Measurements from ENCODE around the gene TASP1.
"Not testable (repeated sequence)": the region's sequence is repeated elsewhere in the genome, so short reads cannot be mapped to it uniquely, and the experiment has no call there.

Gene TASP1

GRCh38 chr20:13648291-13649228 lies 9.8 kb upstream of the TASP1 start:
- no peak for DNase-seq (ENCODE audit: low read depth)

GRCh38 chr20:13644010-13644409 lies 5.3 kb upstream of the TASP1 start:
- no peak for DNase-seq (ENCODE audit: low read depth)

GRCh38 chr20:13639150-13639497 lies 392 bp upstream of the TASP1 start:
- DNase-seq (ENCODE audit: low read depth) = no peak

GRCh38 chr20:13638162-13638495 lies 603 bp downstream of the TASP1 start:
- DNase-seq (ENCODE audit: low read depth) = no peak

GRCh38 chr20:13632431-13632830 lies 6.3 kb downstream of the TASP1 start:
- DNase-seq (ENCODE audit: low read depth) = no peak

- DNase-seq (ENCODE audit: low read depth) = not testable (repeated sequence)
Observed at GRCh38 chr20:13627525-13627924, 11.2 kb downstream of the TASP1 start.

GRCh38 chr20:13626724-13627123 lies 12.0 kb downstream of the TASP1 start:
- DNase-seq (ENCODE audit: low read depth) = no peak

- no peak for DNase-seq (ENCODE audit: low read depth)
Observed at GRCh38 chr20:13625304-13625979, 13.3 kb downstream of the TASP1 start.

- DNase-seq (ENCODE audit: low read depth) = not testable (repeated sequence)
Observed at GRCh38 chr20:13619415-13619814, 19.3 kb downstream of the TASP1 start.

- not testable (repeated sequence) for DNase-seq (ENCODE audit: low read depth)
Observed at GRCh38 chr20:13618456-13618855, 20.3 kb downstream of the TASP1 start.

GRCh38 chr20:13617585-13617984 lies 21.1 kb downstream of the TASP1 start:
- not testable (repeated sequence) for DNase-seq (ENCODE audit: low read depth)

- not testable (repeated sequence) for DNase-seq (ENCODE audit: low read depth)
Observed at GRCh38 chr20:13616713-13617112, 22.0 kb downstream of the TASP1 start.

GRCh38 chr20:13613917-13614316 lies 24.8 kb downstream of the TASP1 start:
- DNase-seq (ENCODE audit: low read depth) = no peak

GRCh38 chr20:13611611-13612125 lies 27.1 kb downstream of the TASP1 start:
- no peak for DNase-seq (ENCODE audit: low read depth)

- no peak for DNase-seq (ENCODE audit: low read depth)
Observed at GRCh38 chr20:13610184-13610583, 28.5 kb downstream of the TASP1 start.

- no peak for DNase-seq (ENCODE audit: low read depth)
Observed at GRCh38 chr20:13608066-13608465, 30.7 kb downstream of the TASP1 start.

- DNase-seq (ENCODE audit: low read depth) = not testable (repeated sequence)
Observed at GRCh38 chr20:13593423-13593822, 45.3 kb downstream of the TASP1 start.

- DNase-seq (ENCODE audit: low read depth) = no peak
Observed at GRCh38 chr20:13588049-13588448, 50.7 kb downstream of the TASP1 start.

- no peak for DNase-seq (ENCODE audit: low read depth)
Observed at GRCh38 chr20:13587370-13587769, 51.4 kb downstream of the TASP1 start.

- DNase-seq (ENCODE audit: low read depth) = no peak
Observed at GRCh38 chr20:13586133-13586532, 52.6 kb downstream of the TASP1 start.

GRCh38 chr20:13581451-13581850 lies 57.3 kb downstream of the TASP1 start:
- no peak for DNase-seq (ENCODE audit: low read depth)

- no peak for DNase-seq (ENCODE audit: low read depth)
Observed at GRCh38 chr20:13580707-13581106, 58.0 kb downstream of the TASP1 start.

- no peak for DNase-seq (ENCODE audit: low read depth)
Observed at GRCh38 chr20:13574071-13574470, 64.7 kb downstream of the TASP1 start.

Data from activated T-helper 1 cell treated with Interleukin-2 at 50 U/mL for 16 hours (primary cell).